ENCODE data around the gene KRT31. TPM values are rescaled to one million over a fixed set of nuclear protein-coding genes. Genes with fewer than 3 reads are reported as not detected.
"Not testable (repeated sequence)": the region's sequence is repeated elsewhere in the genome, so short reads cannot be mapped to it uniquely, and the experiment has no call there.

KRT31 gene
- polyA plus RNA-seq, 1 donor: not detected

DNA sequence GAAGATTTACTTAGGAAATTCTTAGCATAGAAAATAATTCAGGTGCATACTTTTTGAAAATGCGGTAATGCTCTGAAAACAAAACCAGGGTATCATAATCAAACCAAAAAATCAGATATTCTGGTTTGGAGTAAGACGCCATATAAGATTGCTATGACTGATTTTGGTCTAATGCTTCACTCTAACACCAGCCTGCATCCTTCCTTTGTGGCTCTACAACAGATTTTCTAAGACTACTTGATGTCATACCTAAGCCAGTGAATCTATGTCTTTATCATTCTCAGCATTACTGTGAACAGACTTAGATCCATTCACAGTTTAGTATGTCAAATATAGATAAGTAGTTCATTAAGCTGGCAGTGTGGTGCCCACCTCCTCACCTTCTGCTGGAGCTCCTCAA, 28.4 kb downstream of the KRT31 start:
- WGBS (ENCODE audit: insufficient coverage, low lambda C conversion rate): 100% methylated on average over 2 of the region's 2 CpGs
- H3K4me3 ChIP-seq (ENCODE audit: low read length): no peak overlapping the region
- H3K36me3 ChIP-seq (ENCODE audit: control insufficient read depth, insufficient read depth, low read length): no peaks in the 10 kb centered on the region
- peaks cover 6% of the 10 kb centered on the region for H3K27me3 ChIP-seq (ENCODE audit: control insufficient read depth, insufficient read depth, low read length)
- H3K4me1 ChIP-seq (ENCODE audit: control insufficient read depth, insufficient read depth, low read length): no peaks in the 10 kb centered on the region
- no peaks in the 10 kb centered on the region for H3K9me3 ChIP-seq (ENCODE audit: control insufficient read depth, low read depth, low read length)
- H3K27ac ChIP-seq (ENCODE audit: low read length): no peak overlapping the region
- DNase-seq: no peak

GRCh38 chr17:41367426-41368075, 29.9 kb downstream of the KRT31 start:
- no peaks in the 10 kb centered on the region for H3K9me3 ChIP-seq (ENCODE audit: control insufficient read depth, low read depth, low read length)

GRCh38 chr17:41366070-41366469, 31.3 kb downstream of the KRT31 start:
- H3K27ac ChIP-seq (ENCODE audit: low read length): no peak overlapping the region

More at GRCh38 chr17:41367426-41368075, 29.9 kb downstream of the KRT31 start:
- no CpG with 5 or more reads among the region's 10 CpGs for WGBS (ENCODE audit: insufficient coverage, low lambda C conversion rate)
- no peak overlapping the region for H3K4me3 ChIP-seq (ENCODE audit: low read length)
- no peaks in the 10 kb centered on the region for H3K36me3 ChIP-seq (ENCODE audit: control insufficient read depth, insufficient read depth, low read length)
- no peak overlapping the region for H3K27ac ChIP-seq (ENCODE audit: low read length)
- no peaks in the 10 kb centered on the region for H3K4me1 ChIP-seq (ENCODE audit: control insufficient read depth, insufficient read depth, low read length)
- peaks cover 2% of the 10 kb centered on the region for H3K27me3 ChIP-seq (ENCODE audit: control insufficient read depth, insufficient read depth, low read length)
- no peak for DNase-seq

GRCh38 chr17:41363881-41364280, 33.5 kb downstream of the KRT31 start:
- H3K9me3 ChIP-seq (ENCODE audit: control insufficient read depth, low read depth, low read length): no peaks in the 10 kb centered on the region
- WGBS (ENCODE audit: insufficient coverage, low lambda C conversion rate): no CpG with 5 or more reads among the region's 2 CpGs
- no peak for DNase-seq
- H3K36me3 ChIP-seq (ENCODE audit: control insufficient read depth, insufficient read depth, low read length): no peaks in the 10 kb centered on the region
- no peak overlapping the region for H3K27ac ChIP-seq (ENCODE audit: low read length)
- H3K4me3 ChIP-seq (ENCODE audit: low read length): no peak overlapping the region
- peaks cover 5% of the 10 kb centered on the region for H3K27me3 ChIP-seq (ENCODE audit: control insufficient read depth, insufficient read depth, low read length)
- H3K4me1 ChIP-seq (ENCODE audit: control insufficient read depth, insufficient read depth, low read length): no peaks in the 10 kb centered on the region

More at GRCh38 chr17:41366070-41366469, 31.3 kb downstream of the KRT31 start:
- no peaks in the 10 kb centered on the region for H3K4me1 ChIP-seq (ENCODE audit: control insufficient read depth, insufficient read depth, low read length)
- no peak overlapping the region for H3K4me3 ChIP-seq (ENCODE audit: low read length)
- H3K27me3 ChIP-seq (ENCODE audit: control insufficient read depth, insufficient read depth, low read length): peaks cover 2% of the 10 kb centered on the region
- DNase-seq: no peak
- no peaks in the 10 kb centered on the region for H3K9me3 ChIP-seq (ENCODE audit: control insufficient read depth, low read depth, low read length)
- H3K36me3 ChIP-seq (ENCODE audit: control insufficient read depth, insufficient read depth, low read length): no peaks in the 10 kb centered on the region

- peaks cover 3% of the 10 kb centered on the region for H3K27me3 ChIP-seq (ENCODE audit: control insufficient read depth, insufficient read depth, low read length)
- H3K4me3 ChIP-seq (ENCODE audit: low read length): no peak overlapping the region
- H3K27ac ChIP-seq (ENCODE audit: low read length): no peak overlapping the region
- 83% methylated on average over 1 of the region's 5 CpGs for WGBS (ENCODE audit: insufficient coverage, low lambda C conversion rate)
- no peak for DNase-seq
- H3K36me3 ChIP-seq (ENCODE audit: control insufficient read depth, insufficient read depth, low read length): no peaks in the 10 kb centered on the region
- H3K4me1 ChIP-seq (ENCODE audit: control insufficient read depth, insufficient read depth, low read length): no peaks in the 10 kb centered on the region
- no peaks in the 10 kb centered on the region for H3K9me3 ChIP-seq (ENCODE audit: control insufficient read depth, low read depth, low read length)
These were observed 37.0 kb downstream of the KRT31 start for GRCh38 chr17:41360296-41360995.

- H3K27me3 ChIP-seq (ENCODE audit: control insufficient read depth, insufficient read depth, low read length): peaks cover 4% of the 10 kb centered on the region
- H3K4me1 ChIP-seq (ENCODE audit: control insufficient read depth, insufficient read depth, low read length): no peaks in the 10 kb centered on the region
- H3K9me3 ChIP-seq (ENCODE audit: control insufficient read depth, low read depth, low read length): no peaks in the 10 kb centered on the region
- WGBS (ENCODE audit: insufficient coverage, low lambda C conversion rate): 92% methylated on average over 2 of the region's 4 CpGs
- H3K4me3 ChIP-seq (ENCODE audit: low read length): no peak overlapping the region
- DNase-seq: no peak
- H3K36me3 ChIP-seq (ENCODE audit: control insufficient read depth, insufficient read depth, low read length): no peaks in the 10 kb centered on the region
- no peak overlapping the region for H3K27ac ChIP-seq (ENCODE audit: low read length)
These were observed 42.9 kb downstream of the KRT31 start for GRCh38 chr17:41354536-41354935.

GRCh38 chr17:41352597-41353366, 44.6 kb downstream of the KRT31 start:
- Histone ChIP-seq H3K27ac (ENCODE audit: low read length) (no peak overlapping the region), H3K4me1 (ENCODE audit: control insufficient read depth, insufficient read depth, low read length) (no peaks in the 10 kb centered on the region), H3K4me3 (ENCODE audit: low read length) (no peak overlapping the region), H3K36me3 (ENCODE audit: control insufficient read depth, insufficient read depth, low read length) (no peaks in the 10 kb centered on the region), H3K9me3 (ENCODE audit: control insufficient read depth, low read depth, low read length) (no peaks in the 10 kb centered on the region), H3K27me3 (ENCODE audit: control insufficient read depth, insufficient read depth, low read length) (peaks cover 4% of the 10 kb centered on the region)
- 90% methylated on average over 2 of the region's 7 CpGs for WGBS (ENCODE audit: insufficient coverage, low lambda C conversion rate)
- no peak for DNase-seq

DNA sequence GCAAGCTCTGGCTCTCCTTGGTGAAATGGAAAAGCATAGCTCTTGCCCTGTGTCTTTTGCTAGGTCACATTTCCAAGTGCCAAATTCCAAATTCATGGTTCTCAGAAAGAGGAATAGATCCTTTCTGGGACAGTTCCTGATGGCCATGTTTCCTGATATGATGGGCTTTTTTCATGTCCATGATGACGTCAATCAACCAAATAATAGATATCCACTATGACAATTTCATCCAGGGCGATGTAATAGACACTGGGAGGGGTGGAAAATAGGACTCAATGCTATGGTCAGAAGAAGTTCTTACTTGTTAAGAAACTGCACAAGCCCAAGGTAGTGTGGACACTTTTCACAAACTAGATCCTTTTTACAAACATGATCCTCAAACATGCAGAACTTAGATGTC, 46.2 kb downstream of the KRT31 start:
- H3K36me3 ChIP-seq (ENCODE audit: control insufficient read depth, insufficient read depth, low read length): no peaks in the 10 kb centered on the region
- no peaks in the 10 kb centered on the region for H3K4me1 ChIP-seq (ENCODE audit: control insufficient read depth, insufficient read depth, low read length)
- no CpG with 5 or more reads among the region's 2 CpGs for WGBS (ENCODE audit: insufficient coverage, low lambda C conversion rate)
- H3K9me3 ChIP-seq (ENCODE audit: control insufficient read depth, low read depth, low read length): no peaks in the 10 kb centered on the region
- H3K4me3 ChIP-seq (ENCODE audit: low read length): no peak overlapping the region
- no peak for DNase-seq
- no peak overlapping the region for H3K27ac ChIP-seq (ENCODE audit: low read length)
- peaks cover 4% of the 10 kb centered on the region for H3K27me3 ChIP-seq (ENCODE audit: control insufficient read depth, insufficient read depth, low read length)

DNA sequence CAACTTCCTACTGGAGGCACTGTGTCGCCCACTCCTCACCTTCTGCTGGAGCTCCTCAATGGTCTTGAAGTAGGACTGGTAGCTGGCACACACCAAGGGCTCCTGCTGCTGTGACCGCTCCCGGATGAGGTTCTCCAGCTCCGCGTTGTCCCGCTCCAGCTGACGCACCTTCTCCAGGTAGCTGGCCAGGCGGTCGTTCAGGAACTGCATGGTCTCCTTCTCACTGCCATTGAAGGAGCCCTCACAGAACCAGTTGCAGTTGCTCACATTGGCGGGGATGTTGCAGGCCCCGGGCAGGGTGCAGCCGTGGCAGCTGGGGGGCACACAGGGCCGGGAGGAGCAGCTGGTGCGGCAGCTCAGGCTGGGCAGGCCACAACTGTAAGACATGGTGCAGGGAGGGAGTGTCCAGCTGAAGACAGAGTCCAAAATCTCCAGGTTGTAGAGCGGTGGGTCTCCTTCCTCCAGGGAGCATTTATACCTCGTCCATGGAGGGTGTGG, 47.0 kb downstream of the KRT31 start, which contains the start of gene KRT33A:
Gene KRT33A (minus strand): TSS at position 448 of the 498 bp plus-strand sequence. CDS start 61 bp downstream, at position 387.
- H3K4me3 ChIP-seq (ENCODE audit: low read length); H3K27ac ChIP-seq (ENCODE audit: low read length); DNase-seq; H3K4me1 ChIP-seq (ENCODE audit: control insufficient read depth, insufficient read depth, low read length); H3K36me3 ChIP-seq (ENCODE audit: control insufficient read depth, insufficient read depth, low read length); H3K9me3 ChIP-seq (ENCODE audit: control insufficient read depth, low read depth, low read length); H3K27me3 ChIP-seq (ENCODE audit: control insufficient read depth, insufficient read depth, low read length): not testable (repeated sequence)
- WGBS (ENCODE audit: insufficient coverage, low lambda C conversion rate): 100% methylated on average over 1 of the region's 16 CpGs

Measured in large intestine (tissue), 3 donors.